NK-92 (cell line): ENCODE measurements around the gene SFSWAP.
"Not testable (repeated sequence)": the region's sequence is repeated elsewhere in the genome, so short reads cannot be mapped to it uniquely, and the experiment has no call there.

Experiments used
- DNase-seq: peaks from one replicate; lab custom pipeline; 2025; ENCODE audit not compliant: unreplicated experiment; lab: John Stamatoyannopoulos, UW

SFSWAP gene

GRCh38 chr12:131710464-131711457, at the start of gene SFSWAP:
Gene SFSWAP, plus strand, starts transcription at chr12:131711090. Its CDS starts 140 bp downstream, at chr12:131711230.
- no peak for DNase-seq

DNA sequence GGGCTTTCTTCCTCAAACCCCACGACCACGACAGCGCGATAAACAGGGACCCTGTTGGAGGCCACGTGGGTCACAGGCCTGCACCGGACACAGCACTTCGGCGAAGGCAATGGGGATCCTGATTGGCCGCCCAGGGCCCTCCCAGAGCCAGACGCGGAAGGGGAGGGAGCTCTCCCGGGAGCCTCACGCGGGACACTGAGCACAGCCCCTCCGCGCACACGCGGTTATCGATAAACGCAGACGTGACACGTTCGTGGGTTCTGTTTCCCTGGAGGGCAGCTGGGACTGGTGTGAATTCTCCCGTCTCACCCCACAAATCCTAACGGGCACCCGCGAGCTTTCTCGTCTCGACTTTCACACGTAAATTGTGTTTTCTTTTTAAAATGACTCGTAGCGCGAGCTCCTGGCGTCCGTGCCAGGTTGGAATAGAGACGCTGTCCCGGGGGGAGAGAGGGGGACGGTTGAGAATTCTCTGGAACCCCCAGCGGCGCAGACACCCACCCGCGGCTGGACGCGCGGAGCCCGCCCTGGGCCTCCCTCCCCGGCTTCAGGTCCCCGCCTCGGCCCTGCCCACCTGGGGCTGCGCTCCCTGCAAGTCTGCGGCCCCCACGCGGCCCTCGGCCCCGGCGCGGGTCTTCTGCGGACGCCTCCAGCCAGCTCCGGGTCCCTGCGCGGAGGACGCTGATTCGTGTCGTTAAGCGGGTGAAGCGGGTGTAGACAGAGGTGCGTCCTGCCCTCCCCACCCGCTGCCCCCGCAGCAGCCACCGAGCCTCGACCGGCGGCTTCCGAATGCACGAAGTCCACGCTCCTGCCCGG, 49.5 kb upstream of the SFSWAP start:
- not testable (repeated sequence) for DNase-seq

DNA sequence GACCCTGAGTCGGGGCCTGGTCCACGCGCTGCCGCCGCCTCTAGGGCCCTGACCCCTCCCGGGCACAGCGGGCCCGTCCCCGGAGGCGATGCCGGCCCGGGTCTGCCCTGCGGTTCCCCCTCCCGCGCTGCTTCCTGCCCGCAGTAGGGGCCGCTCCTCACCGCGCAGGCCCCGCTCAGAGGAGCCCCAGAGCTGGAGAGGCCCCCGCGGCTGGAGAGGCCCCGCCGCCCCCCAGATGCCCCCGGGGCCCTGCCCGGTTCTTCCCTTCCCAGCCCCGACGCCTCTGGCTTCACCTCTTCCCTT, 49.0 kb upstream of the SFSWAP start:
- DNase-seq: not testable (repeated sequence)

GRCh38 chr12:131662346-131662745, 48.5 kb upstream of the SFSWAP start:
- DNase-seq: not testable (repeated sequence)

- not testable (repeated sequence) for DNase-seq
Measured at GRCh38 chr12:131665666-131666065, 45.2 kb upstream of the SFSWAP start.

DNA sequence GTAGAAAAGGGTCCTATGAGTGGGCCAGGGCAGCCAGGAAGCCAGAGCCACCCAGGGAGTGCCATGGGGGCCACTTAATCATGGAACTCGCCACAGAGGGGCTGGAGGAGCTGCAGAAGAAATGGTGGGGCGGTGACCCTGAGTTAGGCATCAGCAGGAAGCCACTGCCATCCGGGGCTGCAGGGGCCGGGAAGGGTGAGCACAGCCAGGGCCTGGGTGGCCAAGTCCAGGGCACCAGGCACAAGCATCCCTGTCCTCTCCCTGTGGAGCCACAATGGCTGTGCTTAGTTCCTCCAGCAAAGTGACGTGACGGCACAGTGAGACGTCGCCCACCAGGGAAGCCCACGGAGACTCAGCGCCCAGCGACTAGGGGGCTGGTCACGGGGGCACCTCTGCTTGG, 44.4 kb upstream of the SFSWAP start:
- not testable (repeated sequence) for DNase-seq

DNA sequence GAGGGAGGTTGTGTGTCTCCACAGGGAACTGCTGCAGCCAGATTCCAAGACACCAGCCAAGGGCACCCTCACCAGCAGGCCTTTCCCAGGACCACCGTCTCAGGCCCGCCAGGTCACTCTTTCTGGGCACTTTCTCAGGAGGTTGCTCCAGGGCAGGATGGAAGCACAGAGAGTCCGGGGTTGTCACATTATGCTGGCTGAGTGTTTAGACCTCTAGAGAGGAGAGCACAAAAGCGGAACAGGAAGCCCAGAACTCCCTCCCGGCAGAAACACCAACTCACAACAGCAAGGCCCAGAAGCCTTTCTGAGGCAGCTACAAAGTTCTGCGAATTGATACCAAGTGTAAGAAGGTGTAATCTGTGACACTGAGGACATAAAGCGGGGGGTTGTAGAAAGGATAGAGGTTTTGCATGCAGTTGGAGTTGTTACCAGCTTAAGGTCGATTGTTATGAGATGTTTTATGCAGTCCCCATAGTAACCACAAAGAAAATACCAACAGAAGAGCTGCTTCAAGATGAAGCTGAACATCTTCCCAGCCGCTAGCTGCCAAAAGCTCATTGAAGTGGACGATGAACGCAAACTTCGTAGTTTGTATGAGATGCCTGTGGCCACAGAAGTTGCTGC, 43.8 kb upstream of the SFSWAP start:
- DNase-seq: not testable (repeated sequence)

GRCh38 chr12:131671276-131671675, 39.6 kb upstream of the SFSWAP start:
- no peak for DNase-seq

GRCh38 chr12:131671871-131672270, 39.0 kb upstream of the SFSWAP start:
- DNase-seq: no peak

DNA sequence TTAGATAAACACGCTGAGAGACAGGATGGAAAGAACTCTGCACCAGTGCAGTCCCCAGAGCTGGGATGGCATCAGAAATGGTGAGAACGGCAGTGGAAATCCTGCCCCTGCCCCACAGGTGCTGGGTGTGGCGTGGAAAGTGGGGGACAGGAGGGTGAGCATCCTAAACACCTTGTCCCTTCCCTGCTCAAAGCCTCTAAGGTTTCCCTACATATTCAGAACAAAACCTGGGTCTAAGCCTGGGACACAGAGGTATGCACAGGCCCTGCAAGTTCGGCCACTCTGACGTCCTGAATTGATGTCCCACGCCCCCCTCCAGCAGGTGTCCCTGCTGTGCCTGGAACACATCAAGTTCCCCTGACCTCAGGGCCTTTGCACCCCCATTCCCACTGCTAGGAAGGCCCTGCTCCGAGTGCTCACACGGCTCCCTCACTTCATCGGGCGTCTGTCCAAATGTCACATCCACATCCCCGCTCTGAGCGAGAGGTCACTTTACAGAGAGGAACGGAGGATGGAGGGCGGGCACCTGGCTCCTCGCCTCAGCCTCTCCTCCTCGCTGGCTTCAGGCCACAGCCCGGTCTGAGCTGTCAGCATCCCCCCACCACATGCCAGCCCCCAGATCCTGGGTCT, 38.5 kb upstream of the SFSWAP start:
- no peak for DNase-seq

DNA sequence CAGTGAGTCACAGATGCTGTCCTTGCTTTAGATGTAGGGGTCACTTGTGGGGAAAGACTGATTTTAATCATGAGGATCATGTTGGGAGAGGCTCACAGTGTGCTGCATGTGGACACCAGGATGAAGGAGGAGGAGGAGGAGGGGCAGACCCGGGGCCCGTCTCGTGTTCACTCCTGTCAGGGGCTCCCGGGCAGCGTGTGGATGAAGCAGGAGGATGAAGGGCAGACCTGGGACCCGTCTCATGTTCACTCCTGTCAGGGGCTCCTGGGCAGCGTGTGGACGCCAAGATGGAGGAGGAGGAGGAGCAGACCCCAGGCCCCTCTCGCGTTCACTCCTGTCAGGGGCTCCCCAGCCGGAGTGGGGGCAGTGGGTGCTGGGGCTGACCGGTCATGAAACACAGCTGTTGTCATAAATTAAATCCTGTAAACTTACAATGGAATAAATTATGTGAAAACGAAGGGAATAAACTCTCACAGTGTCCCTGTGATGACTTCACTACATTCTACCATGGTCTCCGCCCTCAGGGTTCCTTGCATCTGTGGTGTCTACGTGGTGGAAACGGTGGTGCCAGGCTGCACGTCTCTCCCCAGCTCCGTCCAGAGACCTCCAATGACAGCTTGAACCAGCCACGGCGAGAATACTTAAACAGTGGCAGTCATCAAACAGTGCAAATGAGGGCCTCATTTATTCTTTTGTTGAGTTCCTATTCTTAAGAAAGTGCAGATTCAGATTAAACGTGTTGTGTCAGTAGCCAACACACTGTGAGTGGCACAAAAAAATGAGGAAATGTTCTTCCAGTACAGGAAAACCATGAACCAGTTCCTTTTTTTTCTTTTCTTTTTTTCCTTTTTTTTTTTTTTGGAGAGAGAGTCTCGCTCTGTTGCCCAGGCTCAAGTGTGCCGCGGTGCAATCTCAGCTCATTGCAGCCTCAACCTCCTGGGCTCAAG, 37.7 kb upstream of the SFSWAP start:
- no peak for DNase-seq

DNA sequence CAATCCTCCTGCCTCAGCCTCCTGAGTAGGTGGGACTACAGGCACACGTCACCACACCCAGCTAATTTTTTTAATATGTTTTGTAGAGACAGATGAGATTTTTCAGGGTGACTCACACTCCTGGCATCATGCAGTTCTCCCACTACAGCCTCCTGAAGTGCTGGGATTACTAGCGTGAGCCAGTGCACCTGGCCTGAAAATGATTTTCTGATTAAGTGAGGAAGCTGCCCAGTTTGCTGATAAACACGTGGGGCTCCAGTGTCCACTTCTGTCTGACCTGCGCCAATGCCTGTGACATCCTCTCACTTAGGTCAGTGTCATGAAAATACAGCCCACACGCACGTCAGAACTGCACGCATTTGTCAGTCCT, 37.0 kb upstream of the SFSWAP start:
- DNase-seq: no peak

DNA sequence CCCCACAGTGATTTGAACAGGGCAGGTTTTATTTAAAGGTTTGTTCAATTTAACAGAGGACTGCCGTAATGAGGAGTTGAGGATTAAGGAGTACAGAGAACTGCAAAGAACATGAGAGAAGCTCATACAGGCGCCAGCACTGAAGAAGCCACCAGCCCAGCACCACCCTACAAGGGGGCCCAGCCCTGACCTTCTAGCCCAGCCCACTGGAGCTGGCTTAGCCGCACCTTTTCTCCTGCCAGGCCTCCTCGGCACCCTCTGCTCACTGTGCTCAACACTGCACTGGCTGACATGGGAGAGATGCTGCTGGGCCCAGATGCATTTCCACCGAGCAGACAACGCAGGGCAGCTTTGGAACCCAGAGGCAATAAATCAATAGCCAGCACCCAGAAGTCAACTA, 36.5 kb upstream of the SFSWAP start:
- no peak for DNase-seq

- no peak for DNase-seq
Measured at GRCh38 chr12:131675126-131676080, 35.5 kb upstream of the SFSWAP start.

DNA sequence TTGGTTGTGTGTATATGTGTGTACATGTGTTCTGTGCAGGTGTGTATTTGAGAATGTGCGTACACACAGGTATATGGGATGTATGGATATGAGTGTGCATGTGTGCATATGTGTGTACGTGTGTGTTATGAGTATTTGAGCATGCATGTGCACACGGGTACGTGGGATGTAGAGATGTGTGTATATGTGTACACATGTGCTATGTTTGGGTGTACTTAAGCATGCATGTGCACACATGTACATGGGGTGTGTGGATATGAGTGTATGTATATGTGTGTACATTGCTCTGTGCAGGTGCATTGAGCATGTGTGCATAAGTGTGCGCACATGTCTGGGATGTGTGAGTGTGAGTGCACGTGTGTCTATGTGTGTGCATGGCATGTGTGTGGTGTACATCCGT, 34.3 kb upstream of the SFSWAP start:
- no peak for DNase-seq

DNA sequence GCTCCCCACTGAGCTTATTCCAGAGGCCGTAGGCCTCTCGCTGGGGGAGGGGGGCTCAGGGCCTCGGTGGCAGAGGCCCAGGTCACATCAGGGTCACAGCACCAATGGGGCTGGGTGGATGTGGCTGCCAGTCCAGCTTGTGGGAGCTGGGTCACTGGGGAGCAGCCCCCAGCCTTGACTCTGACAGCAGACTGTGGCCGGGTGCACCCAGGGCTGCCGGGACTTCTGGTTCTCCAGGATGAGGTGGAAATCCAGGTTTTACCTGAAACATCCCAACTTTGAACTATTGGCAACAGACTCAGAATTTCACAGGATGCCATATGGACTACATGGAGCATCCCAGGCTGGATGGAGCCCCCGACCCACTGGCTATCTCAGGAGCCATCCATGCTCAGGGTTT, 33.8 kb upstream of the SFSWAP start:
- DNase-seq: not testable (repeated sequence)

- no peak for DNase-seq
Measured at GRCh38 chr12:131677699-131678098, 33.2 kb upstream of the SFSWAP start.

GRCh38 chr12:131678389-131679181, 32.3 kb upstream of the SFSWAP start:
- DNase-seq: not testable (repeated sequence)
